HG03280 (cell line): Measurements from ENCODE around the gene SPO11.

Source experiments
- ATAC-seq: cut with Tn5 transposase; IDR thresholded peaks from one replicate; pipeline ENCODE4 v1.9.1; 2021; ENCODE audit warnings: mild to moderate bottlenecking, moderate library complexity; ENCODE audit not compliant: unreplicated experiment

The SPO11 gene

GRCh38 chr20:57329608-57330221 lies at the start of gene SPO11:
Gene SPO11 (plus strand): TSS chr20:57329803. CDS start chr20:57329868, 65 bp downstream.
- no peak for ATAC-seq

- no peak for ATAC-seq
These were observed 49.4 kb upstream of the SPO11 start for GRCh38 chr20:57280221-57280620.

GRCh38 chr20:57281900-57282299 lies 47.7 kb upstream of the SPO11 start:
- ATAC-seq: no peak

- ATAC-seq: no peak
These were observed 46.8 kb upstream of the SPO11 start for GRCh38 chr20:57282670-57283361.

GRCh38 chr20:57283860-57284259 lies 45.7 kb upstream of the SPO11 start:
- no peak for ATAC-seq

- no peak for ATAC-seq
These were observed 42.4 kb upstream of the SPO11 start for GRCh38 chr20:57287007-57287880.

GRCh38 chr20:57287901-57288300 lies 41.7 kb upstream of the SPO11 start:
- no peak for ATAC-seq

GRCh38 chr20:57288651-57289277 lies 40.8 kb upstream of the SPO11 start:
- no peak for ATAC-seq

GRCh38 chr20:57289391-57290177 lies 40.0 kb upstream of the SPO11 start:
- ATAC-seq: no peak

GRCh38 chr20:57290178-57290484 lies 39.5 kb upstream of the SPO11 start:
- ATAC-seq: no peak

- ATAC-seq: no peak
These were observed 38.6 kb upstream of the SPO11 start for GRCh38 chr20:57291003-57291402.

- ATAC-seq: no peak
These were observed 37.9 kb upstream of the SPO11 start for GRCh38 chr20:57291694-57292093.

- ATAC-seq: no peak
These were observed 37.0 kb upstream of the SPO11 start for GRCh38 chr20:57292611-57293010.

- ATAC-seq: no peak
These were observed 35.6 kb upstream of the SPO11 start for GRCh38 chr20:57293995-57294394.

GRCh38 chr20:57294550-57294949 lies 35.1 kb upstream of the SPO11 start:
- no peak for ATAC-seq

GRCh38 chr20:57298457-57298856 lies 31.1 kb upstream of the SPO11 start:
- no peak for ATAC-seq

- ATAC-seq: no peak
These were observed 28.6 kb upstream of the SPO11 start for GRCh38 chr20:57301026-57301425.

GRCh38 chr20:57306747-57307146 lies 22.9 kb upstream of the SPO11 start:
- ATAC-seq: no peak

GRCh38 chr20:57308451-57309271 lies 20.9 kb upstream of the SPO11 start:
- ATAC-seq: no peak
